SIG-M5 (cell line): ENCODE results near the gene WWOX.

Experiments used
- DNase-seq: peaks from one replicate; lab custom pipeline; 2025; lab: John Stamatoyannopoulos, UW

The WWOX gene

DNA sequence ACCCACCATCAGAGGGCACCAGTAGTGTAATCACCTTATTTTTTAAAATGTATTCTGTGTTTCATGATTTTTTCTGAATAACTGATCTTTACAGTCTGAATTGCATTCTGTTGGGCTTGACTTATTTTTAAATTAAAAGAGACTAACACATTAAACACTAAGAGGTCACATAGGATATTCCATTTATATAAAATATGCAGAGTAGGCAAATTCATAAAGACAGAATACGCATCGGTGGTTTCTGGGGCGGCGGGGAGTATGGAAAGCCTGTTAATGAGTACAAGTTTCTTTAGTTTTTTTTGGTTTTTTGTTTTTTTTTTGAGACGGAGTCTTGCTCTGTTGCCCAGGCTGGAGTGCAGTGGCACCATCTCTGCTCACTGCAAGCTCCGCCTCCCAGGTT, 366.3 kb downstream of the WWOX start:
- DNase-seq: no peak

- DNase-seq: no peak
Measured at GRCh38 chr16:78469787-78470186, 370.3 kb downstream of the WWOX start.

GRCh38 chr16:78473031-78473699, 373.7 kb downstream of the WWOX start:
- no peak for DNase-seq

DNA sequence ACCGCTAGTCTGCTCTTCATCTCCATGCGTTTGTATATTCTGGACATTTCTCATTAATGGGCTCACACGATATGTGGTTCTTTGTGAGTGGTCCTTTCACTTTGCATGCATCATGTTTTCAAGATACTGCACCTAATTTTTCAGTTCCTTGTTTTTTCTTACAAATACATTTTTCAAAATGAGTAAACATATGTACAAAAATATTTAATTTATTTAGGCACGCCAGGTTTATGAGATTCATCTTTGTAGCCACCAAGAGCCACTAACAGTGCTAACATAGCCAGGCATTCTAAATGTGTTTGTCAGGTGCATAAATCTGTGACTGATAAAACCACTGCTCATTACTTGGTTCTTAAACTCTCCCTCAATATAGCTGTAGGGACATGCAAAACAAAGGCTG, 375.3 kb downstream of the WWOX start:
- no peak for DNase-seq

GRCh38 chr16:78476615-78477014, 377.2 kb downstream of the WWOX start:
- DNase-seq: no peak

DNA sequence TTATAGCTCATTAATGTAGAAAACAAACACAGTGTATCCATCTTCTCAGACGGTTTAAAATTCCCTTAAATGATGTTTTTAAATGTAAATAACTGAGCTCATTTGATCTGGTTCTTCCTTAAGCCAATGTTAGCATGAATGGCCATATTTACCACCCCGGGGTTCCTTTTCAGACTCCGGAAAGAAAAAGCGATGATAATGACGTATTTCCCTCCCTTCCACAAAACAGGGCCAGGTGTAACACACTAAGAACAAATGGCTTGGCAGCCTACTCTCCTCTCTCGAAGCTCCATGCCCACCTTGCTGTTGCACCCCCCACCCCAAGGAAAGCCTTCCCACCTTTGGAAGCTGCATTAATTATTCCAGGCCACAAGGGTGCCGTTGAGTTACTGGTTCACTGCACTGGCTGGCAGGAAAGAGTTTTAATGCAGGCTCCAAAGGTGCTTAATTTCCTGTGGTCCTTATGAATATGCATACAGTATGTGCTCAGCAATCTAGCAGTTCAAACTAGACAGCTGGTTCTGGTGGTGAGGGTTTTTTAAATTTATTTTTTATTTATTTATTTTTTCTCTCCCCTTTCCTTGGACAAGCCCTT, 378.9 kb downstream of the WWOX start:
- DNase-seq: no peak

- no peak for DNase-seq
Measured at GRCh38 chr16:78479723-78480122, 380.3 kb downstream of the WWOX start.

GRCh38 chr16:78480588-78480987, 381.1 kb downstream of the WWOX start:
- DNase-seq: no peak

DNA sequence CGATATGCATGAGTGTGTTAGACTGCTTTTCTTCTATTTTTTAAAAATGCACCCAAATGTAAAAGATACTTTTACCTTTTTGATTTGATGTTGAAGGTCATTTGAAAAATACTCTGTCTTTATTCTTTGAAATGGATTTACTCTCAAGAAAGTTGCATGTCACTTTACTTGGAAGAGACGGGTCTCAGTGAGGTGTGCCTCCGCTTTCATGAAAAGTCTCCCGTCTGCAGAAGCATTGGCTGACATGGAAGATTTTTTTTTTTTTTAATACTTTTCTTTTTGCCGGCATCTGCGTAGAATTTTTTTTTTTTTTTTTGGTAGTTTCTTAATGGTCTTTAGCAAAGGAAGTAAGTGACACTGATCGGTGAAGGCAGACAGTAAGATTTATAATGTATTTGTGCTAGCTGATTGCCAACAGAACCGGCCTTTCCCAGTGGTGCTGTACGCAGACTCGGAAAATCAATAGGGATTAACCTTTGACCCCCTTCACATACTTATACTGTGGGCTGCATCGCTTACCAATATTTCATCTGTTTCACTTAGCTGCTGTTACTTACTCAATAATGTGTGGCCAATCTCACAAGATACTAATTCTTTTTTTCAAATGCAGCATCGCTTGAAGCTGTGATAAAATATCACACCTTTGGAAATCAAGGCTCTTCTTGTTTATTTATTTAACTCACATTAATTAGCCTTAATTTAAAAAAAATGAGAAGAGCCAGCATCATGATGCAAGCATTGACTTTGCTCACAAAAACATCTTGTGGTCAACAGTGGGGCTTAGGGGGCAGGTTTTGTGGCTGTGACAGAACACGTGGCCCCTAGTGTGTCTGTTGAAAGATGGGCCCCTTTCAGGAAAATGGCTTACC, 383.9 kb downstream of the WWOX start:
- no peak for DNase-seq

DNA sequence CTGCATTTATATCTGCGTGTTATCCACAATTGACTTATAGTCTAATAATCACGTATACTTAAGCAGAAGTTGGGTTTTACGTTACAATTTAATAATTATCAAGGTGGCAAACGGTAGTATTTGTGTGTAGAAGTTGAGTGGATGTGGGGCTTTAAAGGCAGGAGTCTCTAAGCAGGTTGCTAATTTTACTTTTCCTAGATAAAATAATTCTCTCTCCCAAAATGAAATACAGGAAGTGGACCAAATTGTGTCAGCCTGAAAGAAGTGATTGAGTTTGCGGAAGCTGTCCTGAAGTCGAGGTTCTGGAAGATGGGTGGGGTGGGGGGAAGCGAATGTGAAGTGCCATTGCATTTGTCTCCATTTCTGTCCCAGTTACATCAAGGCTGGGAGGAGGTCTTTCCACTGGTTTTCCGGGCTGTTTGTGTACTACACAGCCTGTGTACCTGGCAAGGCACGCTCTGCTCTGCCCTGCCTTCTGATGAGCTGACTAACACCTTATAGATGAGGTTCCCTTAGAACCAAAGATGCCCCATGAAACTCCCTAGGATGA, 385.1 kb downstream of the WWOX start:
- no peak for DNase-seq

DNA sequence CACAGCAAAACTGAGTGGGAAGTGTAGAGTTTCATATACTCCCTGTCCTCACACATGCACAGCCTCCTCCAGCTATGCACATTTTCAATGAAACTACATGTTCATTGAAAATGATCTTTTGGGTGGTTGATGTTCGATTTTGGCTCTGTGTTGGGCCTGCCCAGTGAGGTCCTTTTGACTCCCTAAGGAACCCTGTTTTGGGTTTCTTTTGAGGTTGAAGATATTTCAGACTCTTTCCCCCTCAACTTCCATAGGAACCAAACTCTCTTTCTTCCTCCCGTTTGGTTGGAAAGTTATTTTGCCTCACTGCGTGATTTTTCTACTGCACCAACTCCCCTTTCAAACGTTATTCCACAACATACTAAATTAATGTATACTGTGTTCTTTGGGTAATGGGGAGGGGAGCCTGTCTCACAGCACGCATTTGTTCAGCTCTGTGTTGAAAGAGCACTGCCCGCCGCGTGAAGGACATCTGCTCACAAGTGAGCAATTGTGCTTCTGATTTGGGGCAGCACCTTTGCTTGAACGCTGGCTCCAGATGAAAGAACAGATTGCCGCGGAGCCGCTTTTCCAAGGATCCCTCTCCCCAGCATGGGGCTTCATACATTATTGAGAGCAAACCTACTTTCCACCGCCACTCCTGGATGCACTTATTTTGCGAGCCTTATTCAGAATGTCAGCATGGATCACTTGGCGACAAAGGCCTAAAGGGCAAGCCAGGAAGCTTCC, 385.9 kb downstream of the WWOX start:
- DNase-seq: no peak

DNA sequence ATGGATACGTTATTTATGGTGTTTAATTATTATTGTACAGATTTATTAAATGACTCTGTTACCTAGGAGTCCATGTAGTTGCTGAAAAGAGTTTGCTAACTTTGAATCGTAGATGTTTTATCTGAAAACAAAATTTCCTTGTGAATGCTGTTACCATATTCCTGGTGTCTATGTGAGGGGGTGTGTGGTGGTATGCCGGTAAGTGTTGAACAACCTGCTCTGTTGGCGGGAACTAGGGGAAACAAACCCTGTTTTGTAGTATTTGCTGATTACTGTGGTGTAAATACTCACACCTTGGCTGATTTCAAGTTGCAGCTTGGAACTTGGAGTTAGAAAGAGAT, 386.4 kb downstream of the WWOX start:
- DNase-seq: no peak

DNA sequence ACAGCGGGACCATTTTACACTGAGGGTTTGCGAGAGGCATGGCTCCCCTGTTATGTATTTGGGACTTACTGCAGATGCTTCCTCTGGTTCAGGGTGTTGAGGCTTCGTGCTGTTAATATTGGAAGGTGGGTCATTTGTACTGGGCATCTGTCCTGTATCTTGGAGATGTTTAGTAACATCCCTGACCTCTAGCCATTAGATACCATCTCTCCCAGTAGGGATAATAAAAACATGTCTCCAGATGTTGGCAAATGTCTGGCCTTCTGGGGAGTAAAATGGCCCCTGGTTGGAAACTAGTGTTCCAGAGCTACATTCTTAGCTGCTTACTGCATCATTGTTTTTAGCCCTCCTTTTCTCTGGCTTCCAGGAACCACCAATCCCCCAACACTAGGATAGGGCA, 388.0 kb downstream of the WWOX start:
- no peak for DNase-seq

DNA sequence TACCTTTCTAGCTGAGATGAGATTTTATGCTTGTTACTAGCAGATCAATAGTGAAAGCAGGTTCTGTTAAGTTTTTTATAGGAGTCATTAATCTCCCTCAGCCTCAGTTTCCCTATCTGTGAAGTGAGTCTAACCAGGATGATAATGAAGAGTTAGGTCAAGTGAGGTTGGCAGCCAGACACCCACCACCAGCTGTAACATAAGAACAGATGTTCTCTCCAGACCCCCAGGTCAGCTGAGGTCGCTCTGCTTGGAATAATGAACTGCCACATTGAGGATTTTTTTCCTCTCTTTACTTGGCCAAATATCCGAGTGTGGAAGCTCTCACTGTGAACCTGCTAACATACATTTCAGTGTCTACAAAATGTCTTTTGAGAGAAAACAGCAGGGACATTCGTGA, 389.6 kb downstream of the WWOX start:
- DNase-seq: no peak

GRCh38 chr16:78489631-78490030, 390.2 kb downstream of the WWOX start:
- DNase-seq: no peak

- no peak for DNase-seq
Measured at GRCh38 chr16:78490431-78490830, 391.0 kb downstream of the WWOX start.

DNA sequence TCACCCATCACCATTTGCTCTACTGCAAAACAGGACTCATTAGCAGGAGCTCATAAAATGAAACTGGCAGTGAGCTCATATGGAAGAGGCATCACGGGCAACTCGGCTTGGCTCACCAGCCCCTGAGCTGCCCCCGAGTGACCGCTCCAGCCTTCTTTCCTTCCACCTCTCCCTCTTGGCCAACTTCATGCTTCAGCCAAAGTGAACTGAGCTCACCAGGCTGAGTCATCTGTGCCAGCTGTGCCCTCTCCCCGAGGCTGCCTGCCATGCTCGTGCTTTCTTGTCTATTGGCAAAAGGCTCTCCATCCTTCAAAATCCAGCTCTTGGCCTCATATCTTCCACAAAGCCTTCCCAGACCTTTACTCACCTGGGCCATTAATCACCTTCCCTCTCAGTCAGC, 391.4 kb downstream of the WWOX start:
- no peak for DNase-seq

- DNase-seq: no peak
Measured at GRCh38 chr16:78493573-78493972, 394.1 kb downstream of the WWOX start.

DNA sequence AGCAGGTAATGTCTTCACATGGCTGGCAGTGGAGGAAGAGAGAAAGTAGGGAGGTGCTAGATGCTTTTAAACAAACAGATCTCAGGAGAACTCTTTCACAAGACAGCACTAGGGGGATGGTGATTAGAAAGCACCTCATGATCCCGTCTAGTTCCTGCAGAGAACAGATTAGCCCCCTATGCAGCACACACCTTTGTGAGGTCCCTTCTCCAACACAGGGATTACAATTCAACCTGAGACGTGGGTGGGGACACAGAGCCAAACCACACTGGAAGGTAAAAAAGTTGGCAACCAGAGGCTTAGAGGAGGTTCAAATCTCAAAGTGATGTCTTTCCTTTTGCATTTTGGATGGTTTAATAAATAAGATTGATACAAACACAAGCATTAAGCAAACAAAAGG, 394.7 kb downstream of the WWOX start:
- no peak for DNase-seq

- no peak for DNase-seq
Measured at GRCh38 chr16:78494674-78495073, 395.2 kb downstream of the WWOX start.

DNA sequence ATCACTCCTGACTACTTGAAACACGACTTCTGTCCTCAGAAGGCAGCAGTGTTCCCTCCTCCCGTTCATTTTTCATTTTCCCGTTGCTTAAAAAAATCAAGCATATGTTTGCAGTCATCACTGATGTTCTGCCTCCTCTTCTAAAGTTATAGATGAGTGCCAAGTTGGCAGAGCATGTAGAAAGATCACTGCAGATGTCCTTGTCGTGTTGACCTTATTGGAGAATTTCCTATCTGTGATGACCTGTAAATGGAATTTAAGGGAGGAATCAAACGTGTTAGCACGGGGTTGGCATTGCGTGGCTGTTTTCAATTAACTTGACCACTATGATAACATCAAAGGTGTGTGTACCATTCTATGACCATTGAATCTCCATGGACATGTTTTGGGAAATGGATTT, 396.7 kb downstream of the WWOX start:
- no peak for DNase-seq

DNA sequence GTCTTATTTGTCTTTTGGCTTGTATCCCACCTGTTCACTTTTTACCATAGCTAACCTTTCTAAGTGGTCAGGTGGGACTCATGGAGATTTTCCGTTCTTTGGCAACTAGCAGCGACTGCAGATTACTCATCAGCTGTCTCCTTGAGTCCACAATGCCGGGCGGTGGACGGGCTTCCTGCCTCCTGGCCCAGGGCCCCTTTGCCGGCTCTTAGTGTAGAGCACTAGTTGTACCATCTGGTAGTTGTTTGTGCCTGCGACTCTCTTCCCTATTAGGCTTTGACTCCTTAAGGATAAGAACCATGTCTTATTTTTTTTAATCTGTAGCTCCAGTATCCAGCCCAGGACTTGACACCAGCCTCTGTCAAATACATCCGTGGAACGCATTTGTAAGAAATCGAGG, 399.9 kb downstream of the WWOX start:
- DNase-seq: no peak
